Activated gamma-delta T cell treated with Interleukin-2 at 50 U/mL for 16 hours (primary cell): ENCODE measurements around the gene GSDME.

Experiments
- DNase-seq: peaks from one replicate; pipeline ENCODE4 v3.0.0-alpha.2; 2020

The GSDME gene

GRCh38 chr7:24769014-24769830 is 12.0 kb upstream of the GSDME start:
- DNase-seq, result no peak

- no peak for DNase-seq
Observed at GRCh38 chr7:24767878-24768569, 10.8 kb upstream of the GSDME start.

- no peak for DNase-seq
Observed at GRCh38 chr7:24764972-24765744, 7.9 kb upstream of the GSDME start.

GRCh38 chr7:24764011-24764410 is 6.7 kb upstream of the GSDME start:
- no peak for DNase-seq

GRCh38 chr7:24763303-24763901 is 6.1 kb upstream of the GSDME start:
- no peak for DNase-seq

- DNase-seq, result no peak
Observed at GRCh38 chr7:24762771-24763170, 5.5 kb upstream of the GSDME start.

- no peak for DNase-seq
Observed at GRCh38 chr7:24760968-24761367, 3.7 kb upstream of the GSDME start.

- DNase-seq, result no peak
Observed at GRCh38 chr7:24756545-24757352, 515 bp downstream of the GSDME start.

- DNase-seq, result no peak
Observed at GRCh38 chr7:24755541-24756407, 1.5 kb downstream of the GSDME start.

- no peak for DNase-seq
Observed at GRCh38 chr7:24754906-24755506, 2.3 kb downstream of the GSDME start.

- no peak for DNase-seq
Observed at GRCh38 chr7:24752073-24752800, 5.0 kb downstream of the GSDME start.

- no peak for DNase-seq
Observed at GRCh38 chr7:24751484-24751883, 5.8 kb downstream of the GSDME start.

- no peak for DNase-seq
Observed at GRCh38 chr7:24750441-24751055, 6.7 kb downstream of the GSDME start.

GRCh38 chr7:24748521-24748920 is 8.7 kb downstream of the GSDME start:
- DNase-seq, result no peak

- no peak for DNase-seq
Observed at GRCh38 chr7:24745355-24745754, 11.9 kb downstream of the GSDME start.

GRCh38 chr7:24743471-24743870 is 13.8 kb downstream of the GSDME start:
- no peak for DNase-seq

- DNase-seq, result no peak
Observed at GRCh38 chr7:24742506-24743162, 14.6 kb downstream of the GSDME start.

GRCh38 chr7:24741679-24742505 is 15.4 kb downstream of the GSDME start:
- DNase-seq, result no peak
